ENCODE measurements around the gene BRSK2.

The BRSK2 gene

DNA sequence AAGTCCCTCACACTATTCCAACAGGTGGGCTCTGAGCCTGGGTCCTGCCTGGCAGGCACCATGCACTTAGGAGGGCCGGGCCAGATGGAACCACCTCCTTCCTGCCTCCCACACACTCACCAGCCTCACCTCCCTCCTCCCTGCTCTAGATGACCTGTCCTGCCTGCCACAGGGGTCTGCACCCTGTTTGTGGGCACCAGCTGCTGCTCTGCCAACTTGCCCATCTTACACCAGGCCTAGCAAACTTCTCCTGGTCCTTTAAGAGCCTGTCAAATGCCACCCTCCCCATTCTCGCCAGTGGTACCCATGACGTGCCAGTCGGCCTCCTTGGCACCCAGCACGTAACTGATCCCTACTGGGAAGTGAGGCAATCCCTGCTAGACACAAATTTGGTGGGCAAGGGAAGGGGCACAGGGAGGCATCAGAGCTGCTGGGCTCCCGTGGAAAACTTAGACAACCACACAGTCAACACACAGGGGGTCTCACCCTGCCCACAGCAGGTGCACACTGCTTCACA lies 93.8 kb downstream of the BRSK2 start:
- DNase-seq (ENCODE audit: low spot score): no peak

DNA sequence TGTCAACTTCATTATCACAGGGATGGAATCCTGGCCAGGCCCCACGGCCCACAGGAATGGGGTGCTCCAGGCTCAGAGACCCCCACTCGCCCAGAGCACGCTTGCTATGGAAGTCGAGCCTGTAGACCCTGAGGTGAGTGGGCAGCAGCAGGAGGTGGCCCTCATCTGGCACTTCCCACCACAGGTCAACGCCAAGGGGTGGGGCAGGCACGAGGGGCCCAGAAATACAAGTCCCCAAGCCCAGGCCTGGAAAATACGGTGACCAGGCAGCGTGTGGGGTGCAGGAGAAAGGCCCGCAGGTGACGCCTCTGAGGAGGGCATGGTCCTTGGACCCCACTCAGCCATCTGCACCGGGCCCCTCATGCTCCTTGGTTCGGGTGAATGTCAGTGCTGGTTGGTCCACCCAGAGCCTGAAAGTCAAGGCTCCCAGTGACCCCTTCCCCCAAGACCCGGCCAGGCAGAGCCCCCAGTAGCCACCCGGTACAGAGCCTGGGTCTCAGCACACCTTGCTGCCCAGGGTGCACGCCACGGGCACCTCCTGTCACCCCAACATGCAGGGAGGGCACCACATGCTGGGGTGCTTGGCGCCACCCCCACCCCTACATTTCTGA lies 94.4 kb downstream of the BRSK2 start:
- no peak for DNase-seq (ENCODE audit: low spot score)

DNA sequence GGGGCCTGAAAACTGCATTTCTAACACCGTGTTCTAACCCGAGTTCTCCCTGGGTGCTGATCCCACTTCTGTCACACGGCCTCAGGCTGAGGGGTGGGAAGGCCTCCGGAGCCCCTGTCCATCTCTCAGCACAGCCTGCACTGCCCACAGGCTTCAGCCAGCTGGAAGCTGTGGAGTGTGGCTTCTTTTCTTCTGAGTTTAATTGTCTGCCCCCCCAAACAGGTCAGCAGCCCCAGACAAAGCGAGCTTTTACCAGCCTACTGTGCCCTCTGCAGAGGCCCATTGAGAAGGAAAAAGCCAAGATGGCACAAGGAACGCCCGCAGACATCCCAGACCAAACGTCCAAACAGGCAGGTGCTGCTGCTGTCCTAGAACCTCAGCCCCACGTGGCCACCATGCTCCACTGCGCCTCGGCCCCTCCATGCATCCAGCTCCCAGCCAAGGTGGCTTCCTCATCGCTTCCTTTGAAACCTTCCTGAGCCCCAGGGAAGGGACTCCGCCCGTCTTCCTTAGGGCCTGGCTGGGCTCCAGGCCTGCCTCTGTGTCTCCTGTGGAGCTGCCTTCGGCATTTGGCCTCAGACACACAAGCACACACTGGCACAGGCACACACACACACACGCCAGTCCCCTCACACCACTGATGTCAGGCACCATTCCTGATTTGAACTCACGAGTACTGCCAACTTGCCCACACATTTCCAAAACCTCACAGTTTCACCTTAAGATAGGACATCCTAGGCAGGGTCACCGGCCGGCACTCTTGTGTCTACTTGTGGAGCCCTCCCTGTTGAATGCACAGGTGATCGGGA lies 95.2 kb downstream of the BRSK2 start:
- DNase-seq (ENCODE audit: low spot score): no peak

DNA sequence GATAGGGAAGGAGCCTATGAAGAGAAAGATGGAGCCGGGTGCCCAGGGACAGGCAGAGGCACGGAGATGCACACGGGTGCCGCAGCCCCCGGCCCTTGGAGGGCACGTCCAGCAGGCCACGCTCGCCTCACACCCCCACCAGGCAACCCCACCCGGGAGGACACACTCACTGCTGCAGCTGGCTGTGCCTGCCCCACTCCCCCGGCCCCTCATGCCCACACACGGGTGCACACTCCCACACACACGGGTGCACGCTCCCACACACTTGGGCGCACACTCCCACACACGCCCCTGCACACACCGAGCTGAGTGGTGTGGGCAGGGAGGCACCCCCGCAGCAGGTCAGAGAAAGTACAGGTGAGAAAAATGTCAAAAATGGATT lies 95.8 kb downstream of the BRSK2 start:
- no peak for DNase-seq (ENCODE audit: low spot score)

DNA sequence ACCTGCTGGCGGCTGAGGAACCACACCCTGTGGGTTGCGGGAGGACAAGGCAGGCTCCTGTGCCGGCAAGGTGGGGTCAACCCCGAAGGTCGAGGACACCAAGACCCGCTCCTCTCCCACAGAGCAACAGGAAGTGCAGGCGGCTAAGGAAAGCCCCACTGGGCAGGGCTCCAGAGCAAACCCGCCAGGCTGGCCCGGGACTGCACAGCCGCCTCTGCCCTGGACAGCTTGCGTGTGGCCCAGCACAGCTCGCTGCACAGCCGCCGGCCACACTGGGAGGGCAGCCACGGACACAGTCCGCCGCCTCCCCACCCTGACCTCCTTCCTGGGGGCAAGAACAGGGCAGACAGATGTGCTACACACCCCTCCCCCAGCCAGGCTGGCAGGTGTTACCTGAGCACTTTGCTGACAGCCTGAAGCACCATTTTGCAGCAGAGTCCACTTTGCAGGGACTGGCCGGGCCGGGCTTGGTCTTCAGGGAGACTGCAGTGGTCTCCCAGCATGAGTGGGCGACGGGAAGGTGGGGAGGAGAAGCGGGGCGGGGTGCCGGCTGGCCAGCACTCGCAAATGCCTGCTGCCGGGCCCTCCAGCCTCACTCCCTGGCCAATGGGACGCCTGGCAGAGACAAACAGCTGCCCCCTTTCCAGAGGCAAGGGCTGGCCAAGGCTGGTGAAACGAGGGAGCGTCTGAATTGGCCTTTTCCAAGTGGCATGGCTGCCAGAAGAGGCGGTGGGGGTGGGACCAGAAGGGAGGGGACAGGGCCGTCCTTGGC lies 96.5 kb downstream of the BRSK2 start, which contains the start of gene MOB2:
TSS of gene MOB2 (minus strand) at position 726 of the 772 bp plus-strand sequence. CDS start at position 503, 223 bp downstream.
- no peak for DNase-seq (ENCODE audit: low spot score)

DNA sequence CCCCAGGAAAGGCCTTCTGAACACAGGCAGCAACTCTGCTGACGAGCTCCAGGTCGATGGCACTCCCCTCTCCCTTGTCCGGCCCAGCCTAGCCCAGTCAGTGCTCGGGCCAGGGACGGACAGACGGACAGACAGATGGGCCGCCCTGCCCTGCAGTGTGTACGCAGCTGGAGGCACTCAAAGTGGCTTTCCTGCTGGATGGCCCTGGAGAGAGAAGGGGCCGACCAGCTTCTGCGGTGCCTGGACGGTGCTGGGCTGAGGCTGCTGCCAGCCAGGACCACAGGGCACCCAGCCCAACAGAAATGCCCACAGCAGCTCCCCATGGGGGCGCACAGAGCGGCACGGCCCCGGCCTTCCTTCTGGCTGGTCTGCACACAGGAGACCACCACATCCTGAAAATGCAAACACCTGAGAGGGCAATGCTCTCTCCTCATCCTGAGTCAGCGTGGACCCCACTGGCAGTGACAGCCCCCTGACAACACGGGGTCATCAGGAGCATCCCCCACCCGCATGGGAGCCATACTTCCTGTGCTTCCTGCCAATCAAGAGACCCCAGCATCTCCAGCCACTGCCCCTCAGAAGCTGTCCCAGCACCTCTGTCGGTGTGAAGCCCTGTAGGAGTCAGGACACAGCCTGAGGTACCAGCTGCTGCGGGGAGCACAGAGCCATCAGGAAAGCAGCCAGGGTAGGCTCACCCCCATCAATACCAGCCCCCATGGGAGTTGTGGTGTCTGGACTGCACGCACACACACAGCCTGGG lies 97.5 kb downstream of the BRSK2 start:
- DNase-seq (ENCODE audit: low spot score): no peak

DNA sequence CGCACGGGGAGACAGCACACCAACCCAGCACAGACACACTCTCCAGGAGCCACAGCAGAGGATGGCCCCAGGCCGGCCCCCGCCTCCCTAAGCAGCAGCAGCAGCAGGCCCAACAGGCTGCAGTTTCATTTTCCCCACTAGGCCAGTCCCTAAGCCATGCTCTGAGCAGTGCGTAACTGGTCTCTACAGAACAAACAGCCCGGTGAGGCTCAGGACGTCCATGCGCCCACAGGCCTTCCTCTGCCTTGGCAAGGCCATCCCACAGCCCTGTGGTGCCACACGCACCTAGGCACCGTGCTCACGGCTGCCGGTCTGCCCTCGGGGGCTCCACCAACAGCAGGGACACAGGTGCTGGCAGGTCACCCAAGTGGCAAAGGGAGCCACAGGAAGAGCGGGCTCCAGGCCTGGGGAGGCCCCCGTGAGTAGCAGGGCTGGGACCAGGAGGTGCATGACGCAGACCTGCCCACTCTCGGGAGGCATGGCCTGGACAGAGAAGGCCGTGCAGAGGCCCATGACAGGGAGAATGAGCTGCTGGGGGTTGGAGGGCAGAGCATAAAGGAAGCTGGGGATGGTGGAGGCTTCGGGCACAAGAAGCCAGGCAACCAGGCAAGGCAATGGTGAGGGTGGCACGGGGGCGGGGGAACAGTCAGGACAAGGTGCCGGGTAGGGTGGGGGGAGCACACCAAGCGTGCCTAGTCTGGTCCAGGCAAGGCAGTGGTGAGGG lies 98.3 kb downstream of the BRSK2 start:
- no peak for DNase-seq (ENCODE audit: low spot score)

DNA sequence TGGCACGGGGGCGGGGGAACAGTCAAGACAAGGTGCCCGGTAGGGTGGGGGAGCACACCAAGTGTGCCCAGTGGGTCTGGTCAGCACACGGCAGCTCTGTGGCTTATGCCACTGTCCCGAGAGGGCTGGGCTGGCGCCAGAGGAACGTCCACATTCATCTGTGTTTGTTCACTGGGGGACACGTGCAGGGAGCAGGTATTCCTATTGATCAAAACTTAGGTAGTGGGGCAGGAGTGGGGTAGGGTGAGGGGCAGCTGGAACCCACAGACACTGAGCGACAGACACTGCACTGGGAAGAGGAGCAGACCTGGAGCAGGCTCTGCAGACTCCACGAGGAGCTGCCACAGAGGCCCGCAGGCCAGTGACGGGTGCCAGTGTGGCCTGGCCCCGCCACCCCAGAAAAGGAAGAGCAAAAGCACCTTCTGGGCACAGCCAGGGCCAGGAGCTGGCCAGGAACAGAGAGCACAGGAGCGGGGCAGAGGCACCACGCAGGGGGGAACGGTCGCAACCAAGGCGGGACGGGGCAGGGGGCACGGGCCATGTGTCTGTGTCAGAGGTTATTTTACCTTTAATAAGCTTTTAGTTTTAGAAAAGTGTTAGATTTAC lies 98.9 kb downstream of the BRSK2 start:
- DNase-seq (ENCODE audit: low spot score): no peak

DNA sequence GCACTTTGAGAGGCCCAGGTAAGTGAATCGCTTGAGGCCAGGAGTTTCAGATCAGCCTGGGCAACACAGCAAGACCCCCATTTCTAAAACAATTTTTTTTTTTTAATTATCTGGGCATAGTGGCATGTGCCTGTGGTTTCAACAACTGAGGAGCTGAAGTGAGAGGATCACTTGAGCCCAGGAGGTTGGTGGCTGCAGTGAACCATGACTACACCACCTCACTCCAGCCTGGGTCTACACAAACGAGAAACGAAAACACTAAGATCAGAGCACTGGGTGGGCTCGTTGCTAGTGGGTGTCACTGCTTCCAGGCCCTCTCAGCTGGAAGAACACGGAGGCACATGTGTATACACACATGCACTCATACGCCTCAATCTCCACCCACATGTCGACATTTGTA lies 100.9 kb downstream of the BRSK2 start:
- DNase-seq (ENCODE audit: low spot score): no peak

DNA sequence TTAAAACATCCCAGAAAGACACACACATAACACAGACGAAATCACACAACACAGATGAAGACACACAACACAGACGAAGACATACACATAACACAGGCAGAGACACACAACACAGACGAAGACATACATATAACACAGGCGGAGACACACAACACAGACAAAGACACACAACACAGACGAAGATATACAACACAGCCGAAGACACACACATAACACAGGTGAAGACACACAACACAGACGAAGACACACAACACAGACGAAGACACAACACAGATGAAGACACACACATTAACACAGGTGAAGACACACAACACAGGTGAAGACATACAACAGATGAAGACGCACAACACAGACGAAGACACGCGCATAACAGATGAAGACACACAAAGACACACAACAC lies 101.6 kb downstream of the BRSK2 start:
- DNase-seq (ENCODE audit: low spot score): no peak

DNA sequence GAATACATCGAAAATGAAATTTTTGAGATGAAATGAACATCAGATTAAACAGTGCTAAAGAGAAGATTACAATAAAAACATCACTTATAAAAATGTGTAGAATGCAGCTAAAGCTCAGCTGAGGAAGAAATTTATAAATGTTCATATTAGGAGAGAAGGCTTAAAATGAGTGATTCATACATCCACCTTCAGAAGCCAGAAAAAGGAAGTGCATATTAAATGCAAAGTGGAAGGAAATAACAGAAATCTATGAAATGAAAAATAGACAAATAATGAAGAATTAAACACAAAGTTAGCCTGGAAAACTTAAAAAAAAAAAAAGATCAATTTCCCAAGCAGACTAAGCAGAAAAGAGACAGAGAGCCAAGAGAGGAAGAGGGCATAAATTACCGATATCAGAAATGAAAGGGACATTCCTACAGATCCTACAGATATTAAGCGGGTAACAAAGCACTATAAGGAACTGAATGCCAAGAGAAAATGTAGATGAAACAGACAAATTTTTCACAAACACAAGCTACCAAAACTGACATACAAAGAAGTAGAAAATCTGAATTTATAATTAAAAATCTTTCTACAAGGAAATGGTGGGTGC lies 104.0 kb downstream of the BRSK2 start:
- DNase-seq (ENCODE audit: low spot score): no peak

DNA sequence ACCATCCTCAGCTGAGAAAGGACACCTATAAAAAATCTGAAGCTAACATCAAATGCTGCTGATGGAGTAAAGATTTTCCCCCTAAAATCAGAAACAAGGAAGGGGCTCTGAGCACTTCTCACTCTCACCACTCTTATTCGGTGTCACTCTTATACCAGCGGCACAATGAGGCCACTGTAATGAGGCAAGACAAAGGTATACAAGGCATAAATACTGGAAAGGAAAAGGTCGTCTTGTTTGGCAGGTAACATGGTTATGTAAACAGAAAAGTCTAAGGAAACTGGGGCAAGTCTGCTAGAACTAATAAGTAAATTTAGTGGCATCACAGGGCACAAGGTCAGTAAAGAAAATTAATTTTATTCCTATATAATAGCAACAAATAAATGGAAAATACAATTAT lies 104.9 kb downstream of the BRSK2 start:
- DNase-seq (ENCODE audit: low spot score): no peak

DNA sequence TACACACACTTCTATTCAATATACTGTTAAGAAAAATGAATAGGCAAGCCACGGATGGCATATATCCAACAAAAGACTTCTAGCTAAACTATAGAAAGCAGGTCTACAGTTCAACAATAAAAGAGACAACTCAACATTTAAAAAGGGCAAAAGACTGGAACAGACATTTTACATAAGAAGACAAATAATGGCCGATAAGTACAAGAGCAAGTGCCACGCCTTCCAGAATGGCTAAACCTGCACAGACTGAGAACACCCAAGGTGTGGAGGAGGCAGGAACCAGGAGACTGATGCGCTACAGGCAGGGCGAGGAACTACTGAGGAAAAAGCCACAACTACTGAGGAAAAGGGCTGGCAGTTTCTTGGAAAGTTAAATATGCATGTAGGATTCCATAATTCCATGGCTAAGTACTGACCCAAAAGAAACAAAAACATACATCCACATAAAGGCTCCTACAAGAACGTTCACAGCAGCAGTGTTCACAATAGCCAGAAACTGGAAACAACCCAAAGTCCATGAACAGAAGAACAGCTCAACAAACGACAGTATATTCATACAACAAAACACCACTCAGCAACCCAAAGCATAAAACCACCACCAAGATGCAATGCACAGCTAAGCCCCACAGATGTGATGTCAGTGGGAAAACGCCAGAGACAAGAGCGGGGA lies 106.5 kb downstream of the BRSK2 start:
- DNase-seq (ENCODE audit: low spot score): no peak

DNA sequence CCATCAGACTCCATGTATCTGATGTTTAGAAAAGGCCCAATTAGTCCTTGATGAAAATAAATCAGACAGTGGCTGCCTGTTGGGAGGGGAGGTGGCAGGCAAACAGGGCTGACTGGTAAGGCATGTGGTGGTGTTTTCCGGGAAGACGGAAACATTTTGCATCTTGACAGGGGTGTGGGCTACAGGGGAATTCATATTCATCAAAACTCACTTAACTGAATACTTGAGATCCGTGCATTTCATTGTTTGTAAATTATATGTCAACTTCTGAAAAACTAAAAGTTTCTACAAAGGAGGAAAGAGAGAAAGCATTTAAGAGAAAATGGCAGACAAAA lies 107.0 kb downstream of the BRSK2 start:
- no peak for DNase-seq (ENCODE audit: low spot score)

DNA sequence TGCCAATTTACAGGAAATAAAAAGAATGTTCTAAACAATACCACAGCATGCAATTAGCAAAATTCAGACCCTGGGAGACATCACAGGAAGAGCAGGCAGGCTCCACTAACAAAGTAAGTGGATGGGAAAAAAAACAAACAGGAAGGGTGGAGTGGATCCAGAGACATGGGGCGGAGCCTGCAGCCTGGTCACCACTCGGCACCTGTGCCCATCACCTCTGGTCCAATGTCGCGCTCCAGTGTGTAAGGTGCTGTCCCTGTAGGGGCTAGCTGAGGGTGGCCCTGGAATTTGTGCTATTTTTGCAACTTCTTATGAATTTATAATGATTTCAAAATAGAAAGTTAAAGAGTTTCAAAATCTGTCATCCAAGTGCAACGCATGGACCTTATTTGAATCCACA lies 107.9 kb downstream of the BRSK2 start:
- no peak for DNase-seq (ENCODE audit: low spot score)

DNA sequence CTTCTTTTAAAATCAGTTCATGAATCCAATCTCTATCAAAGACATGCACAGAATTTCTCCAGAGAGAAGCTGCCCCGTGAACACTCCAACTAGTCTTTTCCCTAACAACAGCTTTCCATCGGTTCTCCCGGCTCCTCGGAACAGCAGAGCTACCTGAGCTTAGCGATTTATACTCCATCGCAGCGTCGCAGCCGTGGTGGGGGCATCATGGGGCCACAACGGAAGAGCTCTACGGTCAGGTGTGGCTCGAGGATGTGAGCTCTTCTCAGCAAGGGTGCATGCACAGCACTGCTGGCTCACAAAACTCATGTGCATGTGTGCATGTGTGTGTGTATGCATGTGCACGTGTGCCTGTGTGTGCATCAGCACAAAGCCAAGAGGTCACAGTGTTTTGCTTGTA lies 108.5 kb downstream of the BRSK2 start:
- no peak for DNase-seq (ENCODE audit: low spot score)

DNA sequence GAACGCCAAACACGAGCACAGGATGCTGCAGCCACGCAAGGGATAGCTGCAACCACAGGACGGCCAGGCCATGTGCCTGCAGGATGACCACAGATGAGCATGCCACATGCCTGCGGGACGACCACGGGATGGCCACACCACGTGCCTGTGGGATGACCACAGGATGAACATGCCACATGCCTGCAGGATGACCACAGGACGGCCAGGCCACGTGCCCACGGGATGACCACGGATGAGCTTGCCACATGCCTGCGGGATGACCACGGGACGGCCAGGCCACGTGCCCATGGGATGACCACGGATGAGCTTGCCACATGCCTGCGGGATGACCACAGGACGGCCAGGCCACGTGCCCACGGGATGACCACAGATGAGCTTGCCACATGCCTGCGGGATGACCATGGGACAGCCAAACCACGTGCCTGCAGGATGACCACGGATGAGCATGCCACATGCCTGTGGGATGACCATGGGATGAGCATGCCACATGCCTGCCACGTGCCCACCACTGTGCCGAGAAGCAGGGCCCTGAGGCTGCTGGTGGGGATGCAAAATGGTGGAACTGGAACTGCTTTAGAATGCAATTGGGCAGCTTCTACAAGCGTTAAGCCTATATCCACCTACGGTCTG lies 109.6 kb downstream of the BRSK2 start:
- no peak for DNase-seq (ENCODE audit: low spot score)

DNA sequence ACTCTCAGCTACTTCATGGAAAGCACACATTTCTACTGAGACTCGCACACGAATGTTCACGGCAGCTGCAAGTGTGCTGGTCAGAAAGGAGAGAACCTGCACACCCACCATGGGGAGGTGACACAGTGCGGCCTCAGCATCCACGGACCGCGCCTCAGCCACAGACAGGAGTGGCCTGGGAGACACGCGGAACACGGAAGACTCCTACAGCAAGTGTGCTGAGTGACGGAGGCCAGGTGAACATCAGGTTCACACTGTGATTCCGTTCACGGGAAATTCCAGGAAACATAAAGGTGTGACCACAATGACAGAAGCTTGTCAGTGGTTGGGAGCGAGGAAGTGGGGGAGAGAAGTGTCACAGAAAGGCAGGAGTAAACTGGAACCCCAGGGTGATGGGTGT lies 110.2 kb downstream of the BRSK2 start:
- DNase-seq (ENCODE audit: low spot score): no peak

Measured in LoVo (cell line).